HG03457 (cell line): ENCODE data around the gene MAP2K7.
"Not testable (repeated sequence)": the region's sequence is repeated elsewhere in the genome, so short reads cannot be mapped to it uniquely, and the experiment has no call there.

Experiments
- ATAC-seq: cut with Tn5 transposase; IDR thresholded peaks from one replicate; pipeline ENCODE4 v1.9.1; 2021; ENCODE audit warnings: moderate number of reproducible peaks; ENCODE audit not compliant: unreplicated experiment

MAP2K7 gene

GRCh38 chr19:7907122-7907521 lies 3.4 kb downstream of the MAP2K7 start:
- no peak for ATAC-seq

- no peak for ATAC-seq
Observed at GRCh38 chr19:7907544-7907943, 3.9 kb downstream of the MAP2K7 start.

- ATAC-seq = no peak
Observed at GRCh38 chr19:7908078-7908699, 4.5 kb downstream of the MAP2K7 start.

- no peak for ATAC-seq
Observed at GRCh38 chr19:7908742-7909461, 5.2 kb downstream of the MAP2K7 start.

GRCh38 chr19:7909471-7910067 lies 5.9 kb downstream of the MAP2K7 start:
- no peak for ATAC-seq

- no peak for ATAC-seq
Observed at GRCh38 chr19:7910321-7911161, 6.9 kb downstream of the MAP2K7 start.

- ATAC-seq = no peak
Observed at GRCh38 chr19:7911508-7912143, 7.9 kb downstream of the MAP2K7 start.

GRCh38 chr19:7912144-7912696 lies 8.5 kb downstream of the MAP2K7 start:
- ATAC-seq = no peak

- no peak for ATAC-seq
Observed at GRCh38 chr19:7912697-7913564, 9.3 kb downstream of the MAP2K7 start.

GRCh38 chr19:7913652-7914051 lies 10.0 kb downstream of the MAP2K7 start:
- ATAC-seq = no peak

GRCh38 chr19:7914099-7914498 lies 10.4 kb downstream of the MAP2K7 start:
- no peak for ATAC-seq

GRCh38 chr19:7914598-7915045 lies 10.9 kb downstream of the MAP2K7 start, which contains the start of gene TGFBR3L:
TSS of gene TGFBR3L (plus strand) at chr19:7914830.
- no peak for ATAC-seq

GRCh38 chr19:7915250-7916102 lies 11.8 kb downstream of the MAP2K7 start:
- no peak for ATAC-seq

GRCh38 chr19:7916103-7916954 lies 12.7 kb downstream of the MAP2K7 start:
- ATAC-seq = no peak

- ATAC-seq = no peak
Observed at GRCh38 chr19:7916955-7917266, 13.2 kb downstream of the MAP2K7 start.

- no peak for ATAC-seq
Observed at GRCh38 chr19:7917267-7918061, 13.8 kb downstream of the MAP2K7 start.

GRCh38 chr19:7918062-7918614 lies 14.5 kb downstream of the MAP2K7 start:
- not testable (repeated sequence) for ATAC-seq
